WTC11 (cell line): ENCODE data around the gene TBC1D22A. TPM values are rescaled to one million over a fixed set of nuclear protein-coding genes. Genes with fewer than 3 reads are reported as not detected.

Source experiments
- ATAC-seq: fragments of 200-7000 bp; cut with Tn5 transposase; 2 replicates; pipeline ENCODE4 v1.10.0; 2021; ENCODE audit warnings: mild to moderate bottlenecking, moderate library complexity
- CTCF ChIA-PET: fragments of 300-600 bp; sonication (Branson Sonifier 250); formaldehyde crosslinking; loops from one replicate; lab custom pipeline; 2021; ENCODE audit warnings: antibody characterized with exemption; lab: Charles Lee
- POLR2A ChIA-PET: fragments of 350-600 bp; sonication (Branson Sonifier 250); formaldehyde crosslinking; loops from one replicate; lab custom pipeline; 2021; ENCODE audit warnings: antibody characterized with exemption; lab: Charles Lee
- DNase-seq: peaks from one replicate; pipeline ENCODE4 v3.0.0; 2021; ENCODE audit warnings: low spot score
- H3K27ac Mint-ChIP-seq: 2 replicates; pipeline ENCODE4 v1.8.0; 2021; ENCODE audit warnings: mixed read lengths
- H3K27me3 Mint-ChIP-seq: 2 replicates; pipeline ENCODE4 v1.8.0; 2021; ENCODE audit warnings: low read depth, mild to moderate bottlenecking, moderate library complexity, mixed read lengths
- H3K36me3 Mint-ChIP-seq: 2 replicates; pipeline ENCODE4 v1.8.0; 2021; ENCODE audit warnings: mixed read lengths
- H3K4me1 Mint-ChIP-seq: 2 replicates; pipeline ENCODE4 v1.8.0; 2022; ENCODE audit warnings: mixed read lengths
- H3K4me3 Mint-ChIP-seq: 2 replicates; pipeline ENCODE4 v1.8.0; 2021; ENCODE audit warnings: mild to moderate bottlenecking, moderate library complexity, mixed read lengths
- H3K9me3 Mint-ChIP-seq: 2 replicates; pipeline ENCODE4 v1.8.0; 2021; ENCODE audit warnings: mixed read lengths
- AFF4 ChIP-seq: sonication (generic); formaldehyde crosslinking; IDR thresholded peaks from 2 replicates; pipeline ENCODE4 v1.8.1; 2023; ENCODE audit warnings: mild to moderate bottlenecking, missing genetic modification reagents, borderline replicate concordance
- ARID4B ChIP-seq: sonication (generic); formaldehyde crosslinking; IDR thresholded peaks from 2 replicates; pipeline ENCODE4 v1.8.0; 2023; ENCODE audit warnings: missing genetic modification reagents, mild to moderate bottlenecking, borderline replicate concordance
- CREB1 ChIP-seq: sonication (generic); formaldehyde crosslinking; IDR thresholded peaks from 2 replicates; pipeline ENCODE4 v1.8.0; 2023; ENCODE audit warnings: mild to moderate bottlenecking, missing genetic modification reagents
- FOXJ3 ChIP-seq: sonication (generic); formaldehyde crosslinking; IDR thresholded peaks from 2 replicates; pipeline ENCODE4 v1.9.0; 2021; ENCODE audit warnings: missing genetic modification reagents, mild to moderate bottlenecking, borderline replicate concordance
- FOXK1 ChIP-seq: sonication (generic); formaldehyde crosslinking; IDR thresholded peaks from 2 replicates; pipeline ENCODE4 v1.8.0; 2022; ENCODE audit warnings: mild to moderate bottlenecking, moderate library complexity, missing genetic modification reagents
- GABPB1 ChIP-seq: sonication (generic); formaldehyde crosslinking; IDR thresholded peaks from 2 replicates; pipeline ENCODE4 v1.8.1; 2023; ENCODE audit warnings: mild to moderate bottlenecking, missing genetic modification reagents
- NFATC4 ChIP-seq: fragments of 250-450 bp; sonication (Bioruptor Pico); IDR thresholded peaks from 2 replicates; pipeline ENCODE4 v1.9.0; 2021; ENCODE audit warnings: mild to moderate bottlenecking
- NR3C1 ChIP-seq: sonication (generic); formaldehyde crosslinking; conservative IDR thresholded peaks from 2 replicates; pipeline ENCODE4 v1.8.1; 2023; ENCODE audit warnings: low read depth, mild to moderate bottlenecking, missing genetic modification reagents
- PREB ChIP-seq: sonication (generic); formaldehyde crosslinking; IDR thresholded peaks from 2 replicates; pipeline ENCODE4 v1.8.1; 2022; ENCODE audit warnings: mild to moderate bottlenecking, missing genetic modification reagents, moderate library complexity, borderline replicate concordance
- TCF7 ChIP-seq: sonication (generic); formaldehyde crosslinking; IDR thresholded peaks from 2 replicates; pipeline ENCODE4 v1.8.0; 2022; ENCODE audit warnings: mild to moderate bottlenecking, low read depth, missing genetic modification reagents, moderate library complexity
- USF1 ChIP-seq: sonication (generic); formaldehyde crosslinking; IDR thresholded peaks from 2 replicates; pipeline ENCODE4 v1.8.0; 2022; ENCODE audit warnings: mild to moderate bottlenecking, missing genetic modification reagents
- ZNF232 ChIP-seq: sonication (generic); formaldehyde crosslinking; IDR thresholded peaks from 2 replicates; pipeline ENCODE4 v1.8.0; 2022; ENCODE audit warnings: mild to moderate bottlenecking, missing genetic modification reagents
- ZNF532 ChIP-seq: fragments of 250-450 bp; sonication (Bioruptor Pico); IDR thresholded peaks from 2 replicates; pipeline ENCODE4 v1.9.0; 2021; ENCODE audit warnings: mild to moderate bottlenecking, borderline replicate concordance
- total RNA-seq: library from RNA; stranded (reverse); gene quantifications from 3 replicates; pipeline ENCODE4 v1.2.3, GENCODE V29; 2021
- TF ChIP-seq, protein P1 (sequence below): sonication (generic); formaldehyde crosslinking; IDR thresholded peaks from 2 replicates; pipeline ENCODE4 v1.8.1; 2022; ENCODE audit warnings: low read depth, mild to moderate bottlenecking, moderate library complexity, missing genetic modification reagents, borderline replicate concordance
- TF ChIP-seq, protein P2 (sequence below): sonication (generic); formaldehyde crosslinking; IDR thresholded peaks from 2 replicates; pipeline ENCODE4 v1.8.1; 2022; ENCODE audit warnings: missing genetic modification reagents, borderline replicate concordance

Gene TBC1D22A
- total RNA-seq, 1 experiment from 2014 or later: 18.1 TPM

DNA sequence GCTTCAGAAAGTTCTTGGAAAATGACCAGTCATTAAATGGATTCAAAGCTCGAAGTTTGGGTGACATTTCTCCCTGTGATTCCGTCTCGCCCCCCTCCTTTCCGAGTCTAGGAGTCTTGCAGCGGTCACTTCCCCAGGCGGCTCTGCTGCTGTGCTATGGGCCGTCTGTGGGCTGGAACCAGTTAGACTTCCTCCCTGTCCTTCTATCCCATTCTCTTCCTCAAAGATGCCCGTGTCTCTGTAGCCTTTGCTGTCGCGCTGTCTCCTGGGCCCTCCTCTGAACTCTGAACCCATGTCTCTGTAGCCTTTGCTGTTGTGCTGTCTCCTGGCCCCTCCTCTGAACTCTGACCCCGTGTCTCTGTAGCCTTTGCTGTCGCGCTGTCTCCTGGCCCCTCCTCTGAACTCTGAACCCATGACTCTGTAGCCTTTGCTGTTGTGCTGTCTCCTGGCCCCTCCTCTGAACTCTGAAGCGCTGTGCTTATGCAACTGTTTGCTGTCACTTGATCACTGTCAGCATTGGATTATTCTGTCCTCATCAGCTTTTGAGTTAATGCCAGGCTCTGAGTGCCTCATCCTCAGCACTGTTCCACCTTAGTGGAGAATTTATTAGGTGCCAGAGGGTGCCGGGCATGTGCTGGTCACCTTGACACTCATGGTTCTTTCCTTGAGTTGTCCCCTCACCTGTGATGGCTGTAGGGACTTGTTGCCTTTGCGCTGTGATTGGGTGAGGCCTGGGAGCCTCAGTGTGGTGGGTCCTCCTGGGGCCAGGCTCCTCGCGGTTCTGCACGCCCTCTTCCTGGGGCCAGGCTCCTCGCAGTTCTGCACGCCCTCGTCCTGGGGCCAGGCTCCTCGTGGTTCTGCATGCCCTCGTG, 173.3 kb downstream of the TBC1D22A start:
- ChIA-PET CTCF (no interaction called here), POLR2A (no interaction called here)
- TF ChIP-seq, protein P1, sequence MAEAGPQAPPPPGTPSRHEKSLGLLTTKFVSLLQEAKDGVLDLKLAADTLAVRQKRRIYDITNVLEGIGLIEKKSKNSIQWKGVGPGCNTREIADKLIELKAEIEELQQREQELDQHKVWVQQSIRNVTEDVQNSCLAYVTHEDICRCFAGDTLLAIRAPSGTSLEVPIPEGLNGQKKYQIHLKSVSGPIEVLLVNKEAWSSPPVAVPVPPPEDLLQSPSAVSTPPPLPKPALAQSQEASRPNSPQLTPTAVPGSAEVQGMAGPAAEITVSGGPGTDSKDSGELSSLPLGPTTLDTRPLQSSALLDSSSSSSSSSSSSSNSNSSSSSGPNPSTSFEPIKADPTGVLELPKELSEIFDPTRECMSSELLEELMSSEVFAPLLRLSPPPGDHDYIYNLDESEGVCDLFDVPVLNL (CRISPR knock-in tag): no peak
- TF ChIP-seq GABPB1 (CRISPR knock-in tag) (peak; percentile 75), NFATC4 (CRISPR knock-in tag) (no peak), ZNF532 (CRISPR knock-in tag) (no peak), FOXJ3 (no peak), NR3C1 (CRISPR knock-in tag) (no peak), TCF7 (no peak), CREB1 (CRISPR knock-in tag) (no peak)
- TF ChIP-seq, protein P2, sequence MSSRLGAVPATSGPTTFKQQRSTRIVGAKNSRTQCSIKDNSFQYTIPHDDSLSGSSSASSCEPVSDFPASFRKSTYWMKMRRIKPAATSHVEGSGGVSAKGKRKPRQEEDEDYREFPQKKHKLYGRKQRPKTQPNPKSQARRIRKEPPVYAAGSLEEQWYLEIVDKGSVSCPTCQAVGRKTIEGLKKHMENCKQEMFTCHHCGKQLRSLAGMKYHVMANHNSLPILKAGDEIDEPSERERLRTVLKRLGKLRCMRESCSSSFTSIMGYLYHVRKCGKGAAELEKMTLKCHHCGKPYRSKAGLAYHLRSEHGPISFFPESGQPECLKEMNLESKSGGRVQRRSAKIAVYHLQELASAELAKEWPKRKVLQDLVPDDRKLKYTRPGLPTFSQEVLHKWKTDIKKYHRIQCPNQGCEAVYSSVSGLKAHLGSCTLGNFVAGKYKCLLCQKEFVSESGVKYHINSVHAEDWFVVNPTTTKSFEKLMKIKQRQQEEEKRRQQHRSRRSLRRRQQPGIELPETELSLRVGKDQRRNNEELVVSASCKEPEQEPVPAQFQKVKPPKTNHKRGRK (CRISPR knock-in tag): no peak
- ATAC-seq: no peak; the same call in 1 of the 2 replicates
- H3K27ac Mint-ChIP-seq: peak overlapping the region; percentile 87
- no peaks in the 10 kb centered on the region for H3K9me3 Mint-ChIP-seq
- no peak for DNase-seq
- peaks cover 1% of the 10 kb centered on the region; the same call in 1 of the 2 replicates for H3K36me3 Mint-ChIP-seq
- no peaks in the 10 kb centered on the region for H3K27me3 Mint-ChIP-seq
- no peak overlapping the region for H3K4me3 Mint-ChIP-seq
- H3K4me1 Mint-ChIP-seq: peaks cover 15% of the 10 kb centered on the region

DNA sequence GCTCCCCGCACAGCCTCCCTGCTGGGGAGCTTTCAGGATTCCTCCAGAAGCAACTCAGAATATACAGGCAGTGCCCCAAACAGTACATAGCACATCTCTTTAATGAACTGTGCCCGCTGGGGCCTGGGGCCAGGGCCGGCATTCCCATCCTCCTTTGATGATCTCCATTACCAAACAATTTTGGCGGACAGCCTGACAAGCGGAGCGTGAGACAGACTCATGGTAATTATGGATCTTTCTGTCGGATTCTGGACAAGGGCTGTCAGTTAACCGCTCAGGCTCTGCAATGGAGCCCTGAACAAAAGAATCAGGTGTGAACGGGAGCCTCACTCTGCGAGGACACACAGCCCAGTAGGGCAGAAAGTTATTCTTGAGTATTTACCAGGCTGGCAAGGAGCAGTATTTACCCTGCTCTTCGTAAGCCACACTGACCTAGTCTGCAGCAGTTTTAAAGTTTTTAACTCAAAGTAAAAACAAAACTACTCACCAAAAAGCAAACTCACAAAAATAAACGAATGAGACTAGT, 174.0 kb downstream of the TBC1D22A start:
- POLR2A ChIA-PET: no interaction called here
- no peak overlapping the region for H3K27ac Mint-ChIP-seq
- CTCF ChIA-PET: no interaction called here
- ATAC-seq (no peak), DNase-seq (no peak)
- H3K4me1 Mint-ChIP-seq: peaks cover 15% of the 10 kb centered on the region
- no peaks in the 10 kb centered on the region for H3K36me3 Mint-ChIP-seq
- H3K9me3 Mint-ChIP-seq: no peaks in the 10 kb centered on the region
- H3K27me3 Mint-ChIP-seq: no peaks in the 10 kb centered on the region
- H3K4me3 Mint-ChIP-seq: no peak overlapping the region
- no peak for TF ChIP-seq FOXK1 (CRISPR knock-in tag)
- no peak for TF ChIP-seq AFF4 (CRISPR knock-in tag)
- no peak for TF ChIP-seq ARID4B
- TF ChIP-seq USF1 (CRISPR knock-in tag): no peak
- no peak for TF ChIP-seq ZNF232 (CRISPR knock-in tag)
- no peak for TF ChIP-seq PREB
